ENCODE data around the gene KLHDC1.
"Not testable (repeated sequence)": the region's sequence is repeated elsewhere in the genome, so short reads cannot be mapped to it uniquely, and the experiment has no call there.

Gene KLHDC1

GRCh38 chr14:49769171-49769570, 76.3 kb downstream of the KLHDC1 start:
- Histone ChIP-seq H3K27ac (peak overlapping the region; percentile 98), H3K27me3 (no peaks in the 10 kb centered on the region), H3K4me3 (ENCODE audit: low read depth in 1 of 2, low read length in 1 of 2) (peak overlapping the region; percentile 78 to 88), H3K4me1 (ENCODE audit: control insufficient read depth in 1 of 2, insufficient read depth in 1 of 2, low read depth in 1 of 2, low read length in 1 of 2) (peaks cover 16 to 18% of the 10 kb centered on the region in 2 experiments), H3K36me3 (peaks cover 6% of the 10 kb centered on the region), H3K9me3 (no peaks in the 10 kb centered on the region)
- TF ChIP-seq CTCF (IDR thresholded peaks at IDR 0.05): no peak

DNA sequence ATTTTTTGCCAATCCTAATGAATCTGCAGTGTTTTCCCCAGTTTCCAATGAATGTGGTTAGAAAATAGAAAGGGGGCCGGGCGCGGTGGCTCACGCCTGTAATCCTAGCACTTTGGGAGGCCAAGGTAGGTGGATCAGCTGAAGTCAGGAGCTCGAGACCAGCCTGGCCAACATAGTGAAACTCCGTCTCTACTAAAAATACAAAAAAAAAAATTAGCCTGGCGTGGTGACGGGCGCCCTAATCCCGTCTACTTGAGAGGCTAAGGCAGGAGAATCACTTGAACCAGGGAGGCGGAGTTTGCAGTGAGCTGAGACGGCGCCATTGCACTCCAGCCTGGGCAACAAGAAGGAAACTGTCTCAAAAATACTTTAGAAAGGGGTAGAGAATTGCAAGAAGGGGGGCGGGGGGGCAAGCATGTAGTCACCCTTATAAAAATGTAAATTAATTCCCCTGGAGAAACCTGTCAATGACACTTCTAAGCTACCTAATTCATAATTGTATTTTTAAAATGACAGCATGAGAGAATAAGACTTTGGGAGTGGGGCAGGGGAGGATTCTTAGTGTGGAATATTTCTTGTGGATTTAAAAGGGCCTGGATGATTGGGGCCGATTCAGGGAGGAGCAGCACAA, 76.8 kb downstream of the KLHDC1 start:
- peak overlapping the region; percentile 78 to 88 for H3K4me3 ChIP-seq (ENCODE audit: low read depth in 1 of 2, low read length in 1 of 2)
- no peaks in the 10 kb centered on the region for H3K9me3 ChIP-seq
- H3K27ac ChIP-seq: peak overlapping the region; percentile 98
- peaks cover 16 to 18% of the 10 kb centered on the region in 2 experiments for H3K4me1 ChIP-seq (ENCODE audit: control insufficient read depth in 1 of 2, insufficient read depth in 1 of 2, low read depth in 1 of 2, low read length in 1 of 2)
- peaks cover 11% of the 10 kb centered on the region for H3K36me3 ChIP-seq
- H3K27me3 ChIP-seq: no peaks in the 10 kb centered on the region
- no peak for TF ChIP-seq CTCF (IDR thresholded peaks at IDR 0.05)

DNA sequence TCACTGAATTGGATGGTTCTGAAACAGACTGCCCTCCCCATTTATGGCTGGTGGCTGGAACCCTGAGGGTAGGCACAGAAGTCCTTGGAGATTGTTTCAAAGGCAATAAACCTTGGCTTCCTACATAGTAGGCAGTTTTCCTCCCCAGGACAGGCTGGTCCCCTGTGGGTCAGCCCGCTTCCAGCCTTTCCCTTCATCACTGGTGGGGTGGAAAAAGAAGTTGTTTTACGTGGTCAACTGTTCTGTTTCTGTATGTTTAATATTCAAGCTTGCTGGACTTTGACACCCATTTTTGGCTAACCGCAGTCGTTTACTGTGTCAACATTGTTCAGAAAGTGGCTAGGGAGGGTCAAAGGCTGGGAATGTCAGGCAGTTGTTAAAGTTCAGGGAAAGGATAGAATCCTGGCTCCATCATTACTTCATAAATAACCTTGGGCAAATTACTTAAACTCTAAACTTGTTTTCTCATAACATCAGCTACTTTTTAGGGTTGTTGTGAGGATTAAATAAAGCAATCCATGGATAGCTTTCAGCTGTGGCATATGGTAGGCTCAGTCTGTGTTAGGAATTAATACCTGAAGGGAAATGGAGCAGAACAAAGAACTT, 77.4 kb downstream of the KLHDC1 start:
- H3K4me3 ChIP-seq (ENCODE audit: low read depth in 1 of 2, low read length in 1 of 2): no peak overlapping the region
- H3K27ac ChIP-seq: no peak overlapping the region
- H3K36me3 ChIP-seq: peaks cover 16% of the 10 kb centered on the region
- H3K27me3 ChIP-seq: no peaks in the 10 kb centered on the region
- no peak for TF ChIP-seq CTCF (IDR thresholded peaks at IDR 0.05)
- H3K4me1 ChIP-seq (ENCODE audit: control insufficient read depth in 1 of 2, insufficient read depth in 1 of 2, low read depth in 1 of 2, low read length in 1 of 2): peaks cover 16 to 18% of the 10 kb centered on the region in 2 experiments
- H3K9me3 ChIP-seq: no peaks in the 10 kb centered on the region

GRCh38 chr14:49771691-49772090, 78.8 kb downstream of the KLHDC1 start:
- Histone ChIP-seq H3K36me3 (peaks cover 27% of the 10 kb centered on the region), H3K4me1 (ENCODE audit: control insufficient read depth in 1 of 2, insufficient read depth in 1 of 2, low read depth in 1 of 2, low read length in 1 of 2) (peaks cover 16 to 18% of the 10 kb centered on the region in 2 experiments)
- H3K4me3 ChIP-seq (ENCODE audit: low read depth in 1 of 2, low read length in 1 of 2); H3K27ac ChIP-seq; H3K9me3 ChIP-seq; H3K27me3 ChIP-seq: not testable (repeated sequence)

GRCh38 chr14:49774106-49774505, 81.2 kb downstream of the KLHDC1 start:
- TF ChIP-seq CTCF (IDR thresholded peaks at IDR 0.05): no peak
- Histone ChIP-seq H3K4me1 (ENCODE audit: control insufficient read depth in 1 of 2, insufficient read depth in 1 of 2, low read depth in 1 of 2, low read length in 1 of 2) (peaks cover 5% of the 10 kb centered on the region in 2 experiments), H3K9me3 (no peaks in the 10 kb centered on the region), H3K27ac (peak overlapping the region; percentile 11), H3K36me3 (peaks cover 49% of the 10 kb centered on the region), H3K4me3 (ENCODE audit: low read depth in 1 of 2, low read length in 1 of 2) (no peak overlapping the region), H3K27me3 (no peaks in the 10 kb centered on the region)

- Histone ChIP-seq H3K4me1 (ENCODE audit: control insufficient read depth in 1 of 2, insufficient read depth in 1 of 2, low read depth in 1 of 2, low read length in 1 of 2) (no peaks in the 10 kb centered on the region), H3K4me3 (ENCODE audit: low read depth in 1 of 2, low read length in 1 of 2) (no peak overlapping the region), H3K27me3 (no peaks in the 10 kb centered on the region), H3K36me3 (peaks cover 90% of the 10 kb centered on the region), H3K9me3 (no peaks in the 10 kb centered on the region), H3K27ac (no peak overlapping the region)
- TF ChIP-seq CTCF (IDR thresholded peaks at IDR 0.05): no peak
These were observed 85.5 kb downstream of the KLHDC1 start for GRCh38 chr14:49778421-49778820.

GRCh38 chr14:49781040-49781439, 88.1 kb downstream of the KLHDC1 start:
- H3K36me3 ChIP-seq: peaks cover 96% of the 10 kb centered on the region
- not testable (repeated sequence) for H3K27me3 ChIP-seq; H3K27ac ChIP-seq; H3K4me1 ChIP-seq (ENCODE audit: control insufficient read depth in 1 of 2, insufficient read depth in 1 of 2, low read depth in 1 of 2, low read length in 1 of 2); H3K9me3 ChIP-seq; H3K4me3 ChIP-seq (ENCODE audit: low read depth in 1 of 2, low read length in 1 of 2)

Measured in neutrophil (primary cell).